Stomach (tissue), 9 donors: ENCODE measurements around the gene CEP295NL. TPM values are rescaled to one million over a fixed set of nuclear protein-coding genes. Genes with fewer than 3 reads are reported as not detected.

Source experiments
- DNase-seq, 2 donors: peaks; one replicate each; pipeline versions ENCODE4 v3.0.0 to v3.0.0-alpha.2; 2013 to 2019
- H3K27ac ChIP-seq, 5 donors: fragments of 200-600 bp in 4 of 5; sonication (generic) in 4 of 5; one replicate each; pipeline ENCODE4 v1.5.1; 2013 to 2019; ENCODE audit warnings: mild to moderate bottlenecking in 1 of 5, moderate library complexity in 1 of 5
- H3K27me3 ChIP-seq, 3 donors: fragments of 200-600 bp; sonication (generic); one replicate each; pipeline ENCODE4 v1.5.1; 2017 to 2019; ENCODE audit warnings: mixed run types in 1 of 3
- H3K36me3 ChIP-seq, 4 donors: fragments of 200-600 bp; sonication (generic); 1 replicate in 3 of 4; 2 replicates in 1 of 4; pipeline ENCODE4 v1.5.1; 2016 to 2019
- H3K4me1 ChIP-seq, 4 donors: fragments of 200-600 bp; sonication (generic); one replicate each; pipeline ENCODE4 v1.5.1; 2016 to 2019
- H3K4me3 ChIP-seq, 4 donors: fragments of 200-600 bp; sonication (generic) in 3 of 4; one replicate each; pipeline ENCODE4 v1.5.1; 2016 to 2019; ENCODE audit warnings: mild to moderate bottlenecking in 1 of 4
- H3K9me3 ChIP-seq, 4 donors: fragments of 200-600 bp; sonication (generic); one replicate each; pipeline ENCODE4 v1.5.1; 2016 to 2019
- EP300 ChIP-seq: sonication (generic); formaldehyde crosslinking; IDR thresholded peaks from one replicate; pipeline ENCODE4 v1.6.1; 2017; ENCODE audit warnings: antibody characterized with exemption
- POLR2A ChIP-seq, 4 donors: fragments of 450-650 bp; IDR thresholded peaks; one replicate each; pipeline ENCODE4 v1.6.1; 2016; ENCODE audit warnings: antibody characterized with exemption in 4 of 4, control low read depth in 2 of 4, mild to moderate bottlenecking in 1 of 4, moderate library complexity in 1 of 4
- POLR2AphosphoS5 ChIP-seq, 3 donors: sonication (generic); formaldehyde crosslinking; IDR thresholded peaks; one replicate each; pipeline ENCODE4 v1.6.1; 2016; ENCODE audit warnings: antibody characterized with exemption in 3 of 3
- WGBS, 5 donors: extraction: QIAGEN DNeasy Blood & Tissue Kit in 3 of 5; methylation state at CpG; one replicate each; pipeline versions ENCODE4 v1.1.5 to v1.1.7; 2013 to 2018; 5-methylcytosine and 5-hydroxymethylcytosine counted together
- intact Hi-C: fragments of 100-400 bp; cut with DNase I; formaldehyde crosslinking; loops from one replicate; pipeline ENCODE4 v1.15.1; 2023; ENCODE audit warnings: low total_unique reads
- polyA plus RNA-seq, 3 donors: library from polyadenylated mRNA; stranded (reverse); fragments of 200-250 nt; gene quantifications; one replicate each; pipeline ENCODE4 v1.2.3, GENCODE V29; 2013
- total RNA-seq, 5 donors: library from RNA; depleted of rRNA; stranded (reverse); fragments of >200 nt; gene quantifications; one replicate each; pipeline versions ENCODE4 v1.1.0 to v1.2.3, GENCODE V29; 2014 to 2016
- TF ChIP-seq, protein P1 (sequence below), 7 experiments: fragments of 450-650 bp in 4 of 7; fragments of 200-600 bp in 3 of 7; sonication (generic) in 3 of 7; IDR thresholded peaks; one replicate each; pipeline ENCODE4 v1.5.1; 2016 to 2019; ENCODE audit warnings: antibody characterized with exemption in 7 of 7, control low read depth in 2 of 7, mild to moderate bottlenecking in 1 of 7
- donor health status: healthy with polysubstance abuse.
- donor health status: Bipolar disorder and iron deficiency.
- donor health status: healthy.

The CEP295NL gene
- total and polyA plus RNA-seq, 8 donors: 0.31 to 23.9 (median 5.8) TPM; not detected in 1

DNA sequence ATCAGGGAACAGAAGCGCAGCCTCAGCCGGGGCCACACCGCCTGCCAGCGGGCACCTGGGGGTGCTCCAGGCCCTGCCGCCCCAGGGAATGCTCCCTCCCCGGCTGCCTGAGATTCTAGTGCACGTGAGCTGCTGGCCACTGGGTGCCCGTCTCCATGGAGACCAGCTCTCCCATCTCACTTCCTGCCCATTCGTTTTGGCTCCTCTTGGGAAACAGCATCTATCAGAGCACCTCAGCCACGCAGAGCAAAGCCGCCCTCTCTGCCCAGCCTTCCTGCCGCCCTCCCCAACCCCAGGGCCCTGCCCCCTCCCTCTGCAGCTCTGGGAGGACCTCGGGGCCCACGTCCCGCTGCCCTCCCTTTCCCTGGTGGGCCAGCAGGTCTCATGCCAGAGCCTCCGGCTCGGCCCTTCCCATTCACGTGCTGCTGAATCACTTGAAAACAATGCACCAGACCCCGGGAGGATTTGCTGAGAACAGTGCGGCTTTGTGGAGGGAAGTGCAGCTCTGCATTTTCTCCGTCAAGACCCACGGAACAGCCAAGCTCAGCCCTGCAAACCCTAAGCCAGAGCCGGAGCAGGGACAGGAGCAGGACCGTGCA is 19.4 kb downstream of the CEP295NL start:
- DNase-seq: peak; percentile 56 to 92
- H3K9me3 ChIP-seq: no peaks in the 10 kb centered on the region
- WGBS, 5 donors: 6 to 21% (median 11%) methylated on average over 19 to 24 of the region's 24 CpGs
- TF ChIP-seq, protein P1, sequence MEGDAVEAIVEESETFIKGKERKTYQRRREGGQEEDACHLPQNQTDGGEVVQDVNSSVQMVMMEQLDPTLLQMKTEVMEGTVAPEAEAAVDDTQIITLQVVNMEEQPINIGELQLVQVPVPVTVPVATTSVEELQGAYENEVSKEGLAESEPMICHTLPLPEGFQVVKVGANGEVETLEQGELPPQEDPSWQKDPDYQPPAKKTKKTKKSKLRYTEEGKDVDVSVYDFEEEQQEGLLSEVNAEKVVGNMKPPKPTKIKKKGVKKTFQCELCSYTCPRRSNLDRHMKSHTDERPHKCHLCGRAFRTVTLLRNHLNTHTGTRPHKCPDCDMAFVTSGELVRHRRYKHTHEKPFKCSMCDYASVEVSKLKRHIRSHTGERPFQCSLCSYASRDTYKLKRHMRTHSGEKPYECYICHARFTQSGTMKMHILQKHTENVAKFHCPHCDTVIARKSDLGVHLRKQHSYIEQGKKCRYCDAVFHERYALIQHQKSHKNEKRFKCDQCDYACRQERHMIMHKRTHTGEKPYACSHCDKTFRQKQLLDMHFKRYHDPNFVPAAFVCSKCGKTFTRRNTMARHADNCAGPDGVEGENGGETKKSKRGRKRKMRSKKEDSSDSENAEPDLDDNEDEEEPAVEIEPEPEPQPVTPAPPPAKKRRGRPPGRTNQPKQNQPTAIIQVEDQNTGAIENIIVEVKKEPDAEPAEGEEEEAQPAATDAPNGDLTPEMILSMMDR (IDR thresholded peaks at IDR 0.05): no peak
- TF ChIP-seq POLR2AphosphoS5 (IDR thresholded peaks at IDR 0.05): peak; percentile 60 to 77 (median 69)
- peak in 1 of 4 donors; percentile 15 for TF ChIP-seq POLR2A (IDR thresholded peaks at IDR 0.05)
- no peak for TF ChIP-seq EP300
- peaks cover 42 to 96% (median 72%) of the 10 kb centered on the region in 4 donors for H3K4me1 ChIP-seq
- peak overlapping the region; percentile 68 to 95 (median 93) for H3K27ac ChIP-seq
- H3K27me3 ChIP-seq: no peaks in the 10 kb centered on the region
- peaks cover 0 to 3% (median 0%) of the 10 kb centered on the region in 4 donors for H3K36me3 ChIP-seq
- intact Hi-C loops: no loop called here
- H3K4me3 ChIP-seq: peak overlapping the region; percentile 14 to 29 (median 28)

DNA sequence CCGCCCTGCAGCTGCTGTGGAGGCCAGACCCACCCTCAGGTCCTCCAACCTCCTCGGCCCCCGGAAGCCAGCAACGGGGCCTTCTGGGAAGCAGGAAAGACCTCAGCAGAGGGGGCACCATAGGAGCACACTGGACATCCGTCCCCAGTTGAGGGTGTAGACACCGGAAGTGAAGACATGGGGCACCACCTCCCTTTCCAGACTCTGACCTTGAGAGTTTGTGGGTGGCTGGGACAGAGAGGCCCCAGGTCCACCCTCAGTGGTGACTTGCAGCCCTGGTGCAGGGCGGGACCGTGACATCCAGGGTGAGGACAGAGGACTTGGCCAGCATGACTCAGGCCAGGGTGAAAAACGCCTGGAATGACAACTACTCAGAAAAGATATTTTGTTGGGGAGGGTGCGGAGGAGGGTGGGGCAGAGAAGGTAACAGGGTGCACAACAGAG is 19.9 kb downstream of the CEP295NL start:
- H3K36me3 ChIP-seq: peaks cover 0 to 3% (median 0%) of the 10 kb centered on the region in 4 donors
- intact Hi-C loops: no loop called here
- 14 to 45% (median 38%) methylated on average over 1 to 10 of the region's 10 CpGs for WGBS, 5 donors
- TF ChIP-seq POLR2AphosphoS5 (IDR thresholded peaks at IDR 0.05) (peak in 2 of 3 donors; percentile 49 to 67), EP300 (no peak)
- TF ChIP-seq, protein P1 (IDR thresholded peaks at IDR 0.05): no peak
- peaks cover 43 to 96% (median 75%) of the 10 kb centered on the region in 4 donors for H3K4me1 ChIP-seq
- DNase-seq: peak; percentile 69 to 74
- H3K4me3 ChIP-seq: peak overlapping the region; percentile 14 to 29 (median 28)
- no peaks in the 10 kb centered on the region for H3K27me3 ChIP-seq
- no peaks in the 10 kb centered on the region for H3K9me3 ChIP-seq
- H3K27ac ChIP-seq: peak overlapping the region; percentile 68 to 95 (median 93)

DNA sequence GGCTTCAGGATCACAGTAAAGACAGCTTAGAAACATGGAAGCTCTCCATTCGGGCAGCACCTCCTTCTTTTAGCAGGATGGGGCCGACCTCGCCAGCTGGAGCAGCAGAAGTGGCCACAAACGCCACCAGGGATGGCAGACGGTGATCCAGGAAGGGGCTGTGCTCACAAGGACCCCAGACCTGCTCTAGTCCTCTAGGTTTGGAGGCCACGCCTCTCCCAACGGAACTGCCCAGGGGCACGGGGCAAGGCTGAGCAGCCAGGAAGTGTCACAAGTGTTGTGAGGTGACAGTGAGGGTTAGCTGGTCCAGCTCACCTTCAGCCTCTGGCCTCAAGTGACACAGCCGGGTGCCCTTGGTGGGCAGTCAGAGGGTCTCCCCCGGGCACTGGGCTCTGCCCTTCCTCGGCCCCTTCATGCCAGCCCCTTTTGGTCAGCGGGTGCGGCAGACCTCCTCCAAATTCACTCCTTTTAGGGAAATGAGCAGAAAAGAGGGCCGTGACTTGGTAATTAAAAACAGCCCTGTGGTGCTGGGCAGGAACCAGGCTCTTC is 20.4 kb downstream of the CEP295NL start:
- Histone ChIP-seq H3K27me3 (no peaks in the 10 kb centered on the region), H3K27ac (peak overlapping the region; percentile 68 to 95 (median 93)), H3K4me3 (no peak overlapping the region), H3K4me1 (peaks cover 43 to 96% (median 78%) of the 10 kb centered on the region in 4 donors), H3K9me3 (no peaks in the 10 kb centered on the region), H3K36me3 (peaks cover 0 to 3% (median 0%) of the 10 kb centered on the region in 4 donors)
- WGBS, 5 donors: 20 to 69% (median 56%) methylated on average over 2 to 14 of the region's 14 CpGs
- no peak for TF ChIP-seq POLR2A (IDR thresholded peaks at IDR 0.05)
- TF ChIP-seq EP300: no peak
- TF ChIP-seq, protein P1 (IDR thresholded peaks at IDR 0.05): no peak
- no peak for TF ChIP-seq POLR2AphosphoS5 (IDR thresholded peaks at IDR 0.05)
- peak in 1 of 2 donors; percentile 28 for DNase-seq
- intact Hi-C loops: no loop called here

DNA sequence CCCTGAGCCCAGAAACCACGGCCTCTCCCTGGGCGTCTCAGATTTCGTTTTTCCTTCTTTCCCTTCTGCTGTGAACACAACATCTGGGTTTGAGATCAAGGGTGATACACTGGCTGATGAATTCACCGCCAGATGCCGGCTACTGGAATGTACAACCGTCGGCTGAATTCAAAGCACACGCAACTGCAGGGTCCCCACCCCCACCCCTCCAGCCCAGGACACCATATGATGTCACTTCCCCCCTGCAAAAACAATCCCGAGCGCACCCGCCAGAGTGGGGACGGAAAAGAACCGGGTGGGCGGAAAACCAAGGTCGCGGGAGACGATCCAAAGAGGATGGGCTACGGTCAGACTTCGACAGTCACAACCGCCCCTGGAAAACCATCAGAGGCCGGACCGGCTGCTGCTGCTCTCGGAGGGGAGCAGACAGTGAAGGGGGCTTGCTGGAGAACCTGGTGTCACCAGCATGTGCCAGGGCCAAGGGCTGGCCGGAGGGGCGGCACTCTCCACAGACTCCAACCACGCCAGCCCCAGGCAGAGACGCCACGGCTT is 23.3 kb downstream of the CEP295NL start:
- peak in 2 of 3 donors; percentile 32 to 34 for TF ChIP-seq POLR2AphosphoS5 (IDR thresholded peaks at IDR 0.05)
- TF ChIP-seq EP300: no peak
- TF ChIP-seq, protein P1 (IDR thresholded peaks at IDR 0.05): no peak

More for the DNA sequence above, 23.3 kb downstream of the CEP295NL start:
- peak in 1 of 2 donors; percentile 89 for DNase-seq
- 43 to 69% (median 61%) methylated on average over 27 to 28 of the region's 28 CpGs for WGBS, 5 donors
- H3K4me1 ChIP-seq: peaks cover 52 to 100% (median 88%) of the 10 kb centered on the region in 4 donors
- intact Hi-C loops: no loop called here
- H3K4me3 ChIP-seq: peak overlapping the region in 3 of 4 donors; percentile 4 to 14 (median 6)
- H3K9me3 ChIP-seq: no peaks in the 10 kb centered on the region
- H3K27me3 ChIP-seq: no peaks in the 10 kb centered on the region
- peak overlapping the region; percentile 70 to 95 (median 86) for H3K27ac ChIP-seq
- H3K36me3 ChIP-seq: no peaks in the 10 kb centered on the region
